CD4-positive, alpha-beta T cell treated with Interferon gamma for 1 hour (primary cell): ENCODE results near the gene KIF25.
"Not testable (repeated sequence)": the region's sequence is repeated elsewhere in the genome, so short reads cannot be mapped to it uniquely, and the experiment has no call there.

Source experiments
- DNase-seq: peaks from one replicate; pipeline ENCODE4 v3.0.0-alpha.2; 2020

Gene KIF25

DNA sequence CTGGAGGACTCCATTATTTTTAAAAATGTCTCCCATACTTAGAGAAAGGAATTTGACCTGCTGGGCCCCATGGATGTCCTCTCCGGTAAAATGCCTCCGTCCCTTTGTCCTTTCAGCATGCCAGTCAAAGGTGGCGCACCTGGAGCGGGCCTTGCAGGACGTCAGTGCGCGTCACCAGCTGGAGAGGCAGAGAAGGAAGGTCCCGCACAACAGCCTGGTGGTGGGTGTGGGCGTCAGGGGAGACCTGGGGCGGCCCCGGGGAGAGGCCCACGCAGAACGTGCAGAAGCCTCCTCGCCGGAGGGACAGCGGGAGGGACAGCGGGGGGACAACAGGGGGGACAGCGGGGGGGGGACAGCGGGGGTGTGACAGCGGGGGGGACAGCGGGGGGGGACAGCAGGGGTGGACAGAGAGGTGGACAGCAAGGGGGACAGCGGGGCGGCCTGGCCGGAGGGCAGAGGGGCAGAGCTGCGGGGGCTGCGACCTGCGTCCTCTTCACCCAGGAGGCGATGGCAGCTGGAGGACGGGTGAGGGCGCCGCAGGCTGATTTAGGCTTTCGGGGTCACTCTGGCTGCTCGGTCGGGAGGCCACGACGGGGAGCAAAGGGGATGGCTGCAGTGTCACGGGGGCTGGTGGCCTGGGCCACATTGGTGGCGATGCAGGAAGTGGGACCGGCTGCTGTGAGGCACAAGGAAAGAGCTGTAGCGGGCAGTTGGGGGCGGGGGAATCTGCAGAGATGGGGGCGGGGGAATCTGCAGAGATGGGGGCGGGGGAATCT is 859 bp upstream of the KIF25 start:
- no peak for DNase-seq

DNA sequence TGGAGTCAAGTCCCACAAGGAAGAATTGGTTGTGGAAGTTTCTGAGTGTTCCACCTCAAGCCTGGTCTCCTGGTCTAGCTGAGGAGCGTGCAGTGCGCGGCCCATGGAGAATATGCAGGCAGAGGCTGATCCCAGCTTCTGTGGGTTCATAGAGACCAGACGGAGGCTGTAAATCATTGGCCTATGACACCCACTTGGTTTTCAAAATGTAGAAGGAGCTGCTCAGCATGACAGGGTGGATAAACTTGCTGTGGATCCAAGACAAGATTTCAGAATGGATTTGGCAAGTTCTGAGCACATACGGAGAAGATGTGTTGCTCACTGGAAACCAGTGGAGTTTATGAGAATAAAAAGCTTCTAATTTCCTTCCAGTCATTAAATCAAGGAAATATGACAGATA is 744 bp downstream of the KIF25 start:
- DNase-seq, result no peak

DNA sequence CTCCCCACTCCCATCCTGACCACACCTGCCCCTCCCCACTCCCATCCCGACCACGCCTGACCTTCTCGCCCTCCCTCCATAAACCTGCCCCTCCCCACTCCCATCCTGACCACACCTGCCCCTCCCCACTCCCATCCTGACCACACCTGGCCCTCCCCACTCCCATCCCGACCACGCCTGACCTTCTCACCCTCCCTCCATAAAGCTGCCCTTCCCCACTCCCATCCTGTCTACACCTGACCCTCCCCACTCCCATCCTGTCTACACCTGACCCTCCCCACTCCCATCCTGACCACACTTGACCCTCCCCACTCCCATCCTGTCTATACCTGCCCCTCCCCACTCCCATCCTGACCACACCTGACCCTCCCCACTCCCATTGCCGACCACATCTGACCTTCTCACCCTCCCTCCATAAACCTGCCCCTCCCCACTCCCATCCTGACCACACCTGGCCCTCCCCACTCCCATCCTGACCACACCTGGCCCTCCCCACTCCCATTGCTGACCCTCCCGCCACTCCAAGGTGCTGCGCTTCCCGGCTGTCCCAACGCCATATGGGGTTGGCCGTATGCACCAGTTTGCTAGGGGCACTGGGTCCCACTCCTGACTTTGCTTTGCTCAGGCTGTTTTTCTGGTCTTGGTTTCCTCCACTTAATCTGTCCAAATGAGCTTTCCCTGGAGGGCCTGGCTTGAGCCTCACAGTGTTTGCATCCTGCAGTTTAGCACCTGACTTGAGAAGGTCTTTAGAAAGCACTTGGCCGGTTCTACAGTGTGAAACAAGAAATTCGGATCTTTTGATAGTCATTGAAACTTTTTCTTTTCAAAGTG is 2.9 kb downstream of the KIF25 start:
- DNase-seq, result no peak

DNA sequence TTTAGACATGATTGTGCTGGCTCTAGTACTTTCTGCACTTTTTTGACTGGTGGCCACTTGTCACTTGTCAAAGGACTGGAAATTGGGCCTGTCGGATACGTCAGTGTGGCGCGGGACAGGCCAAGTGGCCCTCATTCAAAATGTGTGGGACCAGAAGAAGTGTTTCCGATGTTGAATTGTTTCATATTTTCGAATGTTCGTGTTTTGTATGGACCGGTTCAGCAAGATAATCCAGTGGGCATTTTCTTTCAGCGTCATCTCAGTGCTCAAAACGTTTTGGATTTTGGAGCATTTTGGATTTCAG is 3.5 kb downstream of the KIF25 start:
- no peak for DNase-seq

DNA sequence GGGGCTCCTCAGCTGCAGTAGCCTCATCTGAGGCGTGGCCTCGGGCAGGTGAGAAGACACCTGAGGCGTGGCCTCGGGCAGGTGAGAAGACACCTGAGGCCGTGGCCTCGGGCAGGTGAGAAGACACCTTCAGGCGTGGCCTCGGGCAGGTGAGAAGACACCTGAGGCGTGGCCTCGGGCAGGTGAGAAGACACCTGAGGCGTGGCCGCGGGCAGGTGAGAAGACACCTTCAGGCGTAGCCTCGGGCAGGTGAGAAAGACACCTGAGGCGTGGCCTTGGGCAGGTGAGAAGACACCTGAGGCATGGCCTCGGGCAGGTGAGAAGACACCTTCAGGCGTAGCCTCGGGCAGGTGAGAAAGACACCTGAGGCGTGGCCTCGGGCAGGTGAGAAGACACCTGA is 4.0 kb downstream of the KIF25 start:
- not testable (repeated sequence) for DNase-seq

DNA sequence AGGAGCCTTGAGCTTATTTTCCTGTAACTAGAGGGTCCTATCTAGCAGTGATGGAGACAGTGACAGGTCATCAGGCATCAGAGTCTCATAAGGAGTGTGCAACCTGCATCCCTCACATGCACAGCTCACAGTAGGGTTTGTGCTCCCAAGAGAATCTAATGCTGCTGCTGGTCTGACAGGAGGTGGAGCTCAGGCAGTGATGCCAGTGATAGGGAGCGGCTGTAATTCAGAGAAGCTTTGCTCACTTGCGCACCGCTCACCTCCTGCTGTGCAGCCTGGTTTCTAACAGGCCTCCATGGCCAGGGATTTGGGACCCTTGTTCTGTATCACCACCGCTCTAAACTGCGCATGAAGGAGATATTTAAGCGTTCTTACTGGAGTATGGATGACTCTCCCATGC is 5.3 kb downstream of the KIF25 start:
- DNase-seq, result no peak

DNA sequence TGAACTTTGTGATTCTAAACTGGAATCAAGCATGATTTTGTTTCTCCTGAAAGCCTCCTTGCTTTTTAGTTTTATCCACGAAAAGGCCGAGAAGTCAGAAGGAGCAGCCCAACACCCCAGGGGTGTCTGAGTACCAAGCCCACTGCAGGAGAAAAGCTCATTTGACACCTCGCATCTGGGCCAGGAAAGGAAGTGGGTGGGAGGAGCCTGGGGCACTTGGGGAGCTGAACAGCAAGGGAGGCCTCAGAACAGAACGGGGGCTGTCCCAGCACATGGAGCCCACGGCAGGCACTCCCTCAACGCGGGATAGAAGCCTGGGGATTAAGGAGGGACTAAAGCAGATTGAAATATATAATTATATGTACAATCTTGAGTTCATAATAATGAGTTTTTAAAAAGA is 6.6 kb downstream of the KIF25 start:
- no peak for DNase-seq

DNA sequence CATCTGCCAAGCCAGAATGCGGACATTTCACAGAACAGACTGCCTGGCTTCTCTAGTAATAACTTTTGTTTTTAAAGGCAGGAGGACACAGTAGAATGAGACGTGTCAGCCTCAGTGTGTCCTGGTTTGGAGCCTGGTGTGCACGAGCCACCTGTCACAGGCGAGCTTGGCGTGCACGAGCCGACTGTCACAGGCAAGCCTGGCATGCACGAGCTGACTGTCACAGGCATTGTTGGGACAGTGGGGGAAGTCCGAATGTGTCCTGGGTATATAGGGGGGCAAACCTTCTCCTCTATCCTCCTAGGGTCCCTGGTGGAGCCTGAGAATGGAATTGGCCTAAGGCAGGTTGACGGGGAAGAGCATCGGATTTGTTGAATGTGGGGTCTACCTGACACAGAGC is 7.5 kb downstream of the KIF25 start:
- no peak for DNase-seq

DNA sequence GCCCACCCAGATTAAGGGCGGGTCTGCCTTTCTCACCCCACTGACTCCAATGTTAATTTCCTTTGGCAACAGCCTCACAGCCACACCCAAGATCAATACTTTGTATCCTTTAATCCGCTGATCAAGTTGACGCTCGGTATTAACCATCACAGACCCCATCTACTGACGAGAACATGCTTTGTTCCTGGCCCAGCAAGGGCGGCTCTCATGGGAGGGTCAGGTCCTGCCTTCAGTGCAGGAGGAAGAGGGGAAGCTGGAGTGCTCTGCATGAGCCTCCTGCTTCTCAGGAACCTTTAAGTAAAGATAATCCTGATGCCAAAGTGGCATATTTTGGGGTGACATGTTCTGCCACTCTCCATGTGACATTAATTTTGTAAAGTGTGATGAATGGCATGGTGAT is 8.3 kb downstream of the KIF25 start:
- no peak for DNase-seq

DNA sequence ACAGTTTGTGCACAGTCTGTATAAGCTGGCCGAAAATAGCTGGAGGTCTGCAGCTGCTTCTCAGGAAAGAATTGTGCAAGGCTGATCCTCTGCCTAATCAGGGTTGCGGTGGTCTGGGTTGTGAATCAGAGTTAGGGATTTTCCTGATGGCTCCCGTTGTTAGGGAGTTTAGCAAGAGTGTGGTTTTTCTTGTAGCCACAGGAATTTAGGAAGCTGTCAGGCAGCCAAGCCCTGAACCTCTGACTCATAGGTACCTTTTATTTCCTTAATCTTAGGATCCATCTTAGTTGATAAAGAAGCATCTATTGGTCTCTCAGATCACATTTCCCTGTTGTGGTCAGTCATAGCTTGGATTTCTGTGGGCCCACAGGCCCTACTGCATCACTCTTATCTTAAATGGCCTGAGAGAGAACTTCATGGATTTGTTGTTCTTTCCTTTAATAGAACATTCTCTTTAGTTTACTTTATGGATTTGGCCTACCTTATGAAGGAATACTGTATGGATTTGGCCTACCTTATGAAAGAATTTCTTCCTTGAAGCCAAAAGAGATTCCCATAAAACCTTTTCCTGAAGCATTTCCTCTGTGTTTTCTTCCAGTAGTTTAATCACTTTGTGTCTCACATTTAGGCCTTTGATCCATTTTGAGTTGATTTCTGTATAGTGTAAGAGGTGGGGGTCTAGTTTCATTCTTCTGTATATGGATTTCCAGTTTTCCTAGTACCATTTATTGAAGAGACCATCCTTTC is 10.3 kb downstream of the KIF25 start:
- DNase-seq, result no peak

DNA sequence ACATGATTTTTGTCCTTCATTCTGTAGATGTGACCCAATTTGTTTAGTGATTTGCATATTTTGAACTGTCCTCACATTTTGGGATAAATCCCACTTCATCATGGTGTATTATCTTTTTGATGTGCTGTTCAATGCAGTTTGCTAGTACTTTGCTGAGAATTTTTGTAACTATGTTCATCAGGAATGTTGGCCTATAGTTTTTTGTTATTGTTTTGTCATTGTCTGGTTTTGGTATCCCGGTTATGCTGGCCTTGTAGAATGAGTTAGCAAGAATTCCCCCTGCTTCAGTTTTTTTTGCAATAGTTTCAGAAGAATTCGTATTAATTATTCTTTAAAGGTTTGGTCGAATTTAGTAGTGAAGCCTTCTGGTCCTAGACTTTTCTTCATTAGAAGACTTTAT is 11.9 kb downstream of the KIF25 start:
- DNase-seq, result no peak

DNA sequence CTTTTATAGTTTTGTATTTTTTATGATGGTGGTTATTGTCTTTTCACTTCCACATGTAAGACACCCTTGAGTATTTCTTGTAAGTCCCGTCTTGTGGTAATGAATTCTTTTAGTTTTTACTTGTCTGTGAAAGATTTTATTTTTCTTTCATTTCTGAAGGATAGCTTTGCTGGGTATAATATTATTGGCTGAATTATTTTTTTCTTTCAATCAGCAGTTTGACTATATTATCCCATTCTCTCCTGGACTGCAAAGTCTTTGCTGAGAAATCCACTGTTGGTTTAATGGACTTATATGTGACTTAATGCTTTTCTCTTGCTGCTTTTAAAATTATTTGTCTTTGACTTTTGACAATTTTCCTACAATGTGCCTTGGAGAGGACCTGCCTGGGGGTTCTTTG is 13.8 kb downstream of the KIF25 start:
- DNase-seq, result no peak

DNA sequence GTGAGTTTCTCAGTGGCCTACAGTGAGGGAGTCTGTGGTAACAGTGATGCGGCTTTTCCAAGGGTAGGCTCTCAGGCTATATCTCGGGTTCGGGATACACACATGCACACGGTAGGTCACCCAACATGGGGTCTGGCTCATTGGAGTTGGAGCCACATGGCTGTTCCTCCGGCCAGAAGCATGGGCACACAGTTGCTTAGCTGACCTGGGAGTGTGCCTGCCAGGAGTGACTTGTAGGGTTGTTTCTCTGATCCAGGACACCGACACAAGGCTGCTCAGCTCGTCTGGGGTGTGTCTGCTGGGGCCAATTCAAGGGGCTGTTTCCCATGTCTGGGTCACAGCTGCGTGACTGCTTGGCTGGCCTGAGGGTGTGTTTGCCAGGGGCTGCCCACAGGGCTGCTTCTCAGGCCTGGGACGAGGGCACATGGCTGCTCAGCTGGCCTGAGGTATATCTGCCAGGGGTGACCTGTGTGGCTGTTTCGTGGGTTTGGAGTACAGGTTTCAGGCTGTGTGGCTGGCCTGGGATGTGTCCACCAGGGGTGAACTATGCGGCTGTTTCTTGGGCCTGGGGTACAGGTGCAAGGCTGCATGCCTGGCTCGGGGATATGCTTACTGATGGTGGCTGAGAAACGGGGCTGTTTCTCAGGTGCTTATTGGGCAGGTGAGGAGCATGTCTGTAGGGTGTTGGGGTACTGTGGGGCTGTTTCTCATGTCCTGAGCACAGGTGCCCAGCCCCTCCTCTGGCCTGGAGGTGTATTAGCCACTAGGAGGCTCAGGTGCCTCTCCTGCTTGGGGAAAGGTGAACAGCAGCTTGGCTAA is 15.2 kb downstream of the KIF25 start:
- DNase-seq, result no peak

DNA sequence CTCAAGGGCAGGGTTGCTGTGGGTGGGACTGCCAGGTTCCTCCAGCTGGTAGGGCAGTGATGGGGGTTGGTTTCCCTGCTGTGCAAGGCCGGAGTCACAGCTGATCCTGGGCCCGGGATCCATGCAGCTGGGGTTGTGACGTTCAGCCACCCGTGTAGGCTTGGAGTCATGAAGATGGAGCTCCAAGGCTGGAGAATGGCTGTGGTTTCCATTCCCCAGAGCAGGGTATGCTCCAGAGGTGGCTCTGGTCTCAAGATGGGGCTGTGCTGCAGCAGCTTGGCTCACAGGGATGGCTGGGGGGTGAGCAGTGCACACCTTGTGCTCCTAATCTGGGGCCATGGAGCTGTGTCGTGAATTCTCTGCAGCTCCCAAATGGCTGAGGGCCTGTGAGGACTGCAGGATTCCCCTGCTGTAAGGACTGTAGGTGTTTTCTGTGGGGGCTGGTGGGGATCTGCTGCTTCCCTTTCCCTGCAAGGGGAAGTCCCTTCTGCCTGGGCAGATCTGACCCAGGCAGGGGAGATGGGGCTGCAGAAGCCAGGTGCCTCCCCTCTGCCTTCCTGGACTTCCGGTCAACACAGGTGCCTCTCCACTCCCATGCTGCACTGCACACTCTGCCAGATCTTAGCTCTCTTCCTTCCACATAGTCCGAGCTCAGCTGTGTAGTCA is 15.9 kb downstream of the KIF25 start:
- DNase-seq, result no peak

DNA sequence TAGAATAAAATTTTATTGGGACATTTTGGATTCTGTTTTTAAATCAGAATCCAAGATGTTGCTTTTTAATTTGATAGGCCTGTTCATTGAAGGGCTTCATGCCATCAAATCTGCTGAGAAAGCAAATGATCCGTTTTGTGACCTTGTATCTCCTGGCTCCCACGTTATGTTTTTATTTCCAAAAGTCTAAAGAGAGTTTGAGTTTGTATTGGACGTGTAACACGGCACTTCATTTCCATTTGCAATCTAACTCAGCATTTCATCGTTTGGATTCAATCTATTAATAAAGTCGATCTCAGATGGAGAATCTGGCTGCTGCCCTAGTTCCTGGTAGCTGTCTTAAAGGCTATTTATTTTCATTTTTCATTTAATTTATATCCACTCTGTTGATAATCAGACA is 17.0 kb downstream of the KIF25 start:
- DNase-seq, result no peak

DNA sequence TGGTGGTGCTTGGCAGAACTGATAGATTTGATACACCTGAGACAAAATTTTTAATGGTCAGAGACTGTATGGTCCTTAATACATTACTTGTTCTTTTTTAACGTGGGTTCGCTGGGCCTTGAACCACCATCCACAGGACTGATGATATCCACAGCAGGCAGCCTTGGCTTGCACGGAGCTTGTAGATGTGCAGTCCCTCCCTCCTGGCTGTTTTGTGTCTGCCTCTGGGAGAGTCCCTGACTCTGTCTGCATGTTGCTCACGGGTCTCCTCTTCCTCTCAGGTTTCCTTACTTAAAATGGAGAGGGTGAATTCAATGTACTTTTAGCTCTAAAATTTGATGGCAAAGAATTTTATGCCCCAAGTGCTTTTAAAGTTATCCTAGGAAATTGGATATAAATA is 17.5 kb downstream of the KIF25 start:
- DNase-seq, result no peak

DNA sequence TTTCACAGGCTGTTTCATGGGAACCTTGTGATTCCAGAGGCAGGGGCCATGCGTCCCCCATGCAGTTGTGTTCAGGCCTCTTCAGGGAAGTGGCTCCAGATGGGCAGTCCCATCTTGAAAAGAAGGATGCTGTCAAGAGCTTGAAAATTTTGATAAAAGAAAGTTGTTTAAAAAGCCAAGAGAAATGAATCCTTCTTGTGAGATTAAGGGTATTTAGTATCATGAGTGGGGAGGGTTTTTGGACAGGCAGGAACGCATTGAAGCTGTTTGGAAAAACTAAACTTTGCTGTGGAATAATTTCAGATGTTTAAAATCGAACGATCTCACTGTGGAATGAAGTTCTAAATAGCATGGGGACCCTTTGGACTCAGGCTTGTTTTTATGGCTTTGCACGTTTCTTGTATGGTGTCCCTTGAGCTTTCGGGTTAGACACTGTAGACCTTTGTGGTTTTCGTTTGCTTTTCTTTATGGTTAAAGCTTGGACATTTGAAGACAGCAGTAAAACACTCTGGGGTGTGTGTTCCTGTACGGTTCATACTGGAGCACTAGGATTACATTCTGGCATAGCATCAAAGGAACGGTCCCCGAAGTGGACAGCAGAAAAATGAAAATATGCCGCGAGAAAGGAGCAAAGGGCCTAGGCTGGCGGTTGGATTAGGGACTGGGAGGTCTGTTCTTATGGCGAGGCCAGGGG is 18.2 kb downstream of the KIF25 start:
- no peak for DNase-seq

DNA sequence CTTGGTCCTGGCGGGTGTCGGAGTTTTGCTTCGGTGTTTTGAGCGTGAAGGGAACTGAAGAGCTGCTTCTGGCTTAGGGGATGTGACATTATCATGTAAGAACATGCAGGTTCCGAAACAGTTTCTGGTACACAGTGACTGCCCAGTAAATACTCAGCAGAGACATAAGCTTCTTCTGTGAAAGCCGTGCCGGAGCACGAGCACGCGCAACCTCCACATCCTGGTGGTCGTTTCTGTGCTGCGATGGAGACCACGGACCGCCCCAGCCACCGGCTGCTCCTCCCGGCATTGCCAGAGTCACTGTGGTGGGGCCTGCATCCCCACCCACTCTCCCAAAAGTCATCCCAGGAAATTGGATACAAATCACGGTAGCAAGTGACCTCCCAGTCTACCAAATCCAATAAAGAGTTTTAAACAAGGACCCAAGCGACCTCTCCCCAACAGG is 18.7 kb downstream of the KIF25 start:
- DNase-seq, result no peak

DNA sequence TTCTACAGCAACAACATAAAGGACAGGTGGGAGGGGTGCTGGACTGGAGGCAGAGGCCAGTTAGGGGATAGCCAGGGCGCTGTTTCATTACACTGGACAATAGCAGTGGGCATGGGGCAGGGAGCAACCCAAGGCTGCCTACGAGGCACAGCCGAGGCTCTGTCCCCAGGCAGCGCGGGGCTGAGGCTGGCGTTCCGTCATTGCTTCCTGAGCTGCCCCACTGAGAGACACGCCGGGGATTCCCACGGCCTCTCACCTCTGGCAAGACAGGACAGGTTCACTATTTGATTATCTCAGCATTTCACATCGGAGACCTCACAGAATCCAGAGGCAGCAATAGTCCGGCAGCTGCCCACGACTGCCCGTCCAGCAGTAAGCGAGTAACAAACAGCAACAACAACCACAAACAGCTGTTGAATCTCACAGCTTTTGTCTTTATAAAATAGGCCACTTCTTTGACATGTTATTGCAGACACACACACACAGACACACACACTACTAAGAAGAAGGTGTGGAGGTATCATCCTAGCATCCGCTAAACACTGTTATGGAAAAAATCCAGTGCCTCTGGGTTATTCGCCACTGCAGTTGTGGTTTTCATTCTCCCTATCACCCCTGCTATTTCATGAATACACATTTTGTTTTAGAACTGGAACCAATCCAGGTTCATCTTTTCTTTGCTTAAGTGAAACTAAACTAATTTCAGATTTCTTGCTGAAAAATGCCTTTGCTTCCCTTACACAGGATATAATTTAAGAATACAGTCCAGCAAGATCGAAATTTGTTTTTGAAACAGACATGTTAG is 19.5 kb downstream of the KIF25 start:
- no peak for DNase-seq

DNA sequence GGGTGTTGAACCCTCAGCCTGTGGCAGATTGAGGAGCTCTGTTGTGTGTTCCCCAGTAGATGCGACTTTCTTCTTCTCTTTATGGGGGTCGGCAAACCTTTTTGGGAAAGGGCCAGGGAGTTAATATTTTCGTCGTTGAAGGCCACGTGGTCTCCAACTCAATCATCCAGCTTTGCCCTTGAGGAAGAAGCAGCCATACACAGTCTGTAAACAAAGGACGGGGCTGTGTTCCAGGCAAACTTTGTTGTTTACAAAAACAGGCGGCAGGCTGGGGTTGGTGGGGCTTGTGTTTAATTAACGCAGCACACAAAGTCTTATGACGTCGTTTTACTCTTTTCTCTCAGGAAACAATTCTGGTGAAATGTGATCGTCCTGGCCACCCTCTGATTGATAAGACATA is 20.2 kb downstream of the KIF25 start:
- DNase-seq, result no peak

DNA sequence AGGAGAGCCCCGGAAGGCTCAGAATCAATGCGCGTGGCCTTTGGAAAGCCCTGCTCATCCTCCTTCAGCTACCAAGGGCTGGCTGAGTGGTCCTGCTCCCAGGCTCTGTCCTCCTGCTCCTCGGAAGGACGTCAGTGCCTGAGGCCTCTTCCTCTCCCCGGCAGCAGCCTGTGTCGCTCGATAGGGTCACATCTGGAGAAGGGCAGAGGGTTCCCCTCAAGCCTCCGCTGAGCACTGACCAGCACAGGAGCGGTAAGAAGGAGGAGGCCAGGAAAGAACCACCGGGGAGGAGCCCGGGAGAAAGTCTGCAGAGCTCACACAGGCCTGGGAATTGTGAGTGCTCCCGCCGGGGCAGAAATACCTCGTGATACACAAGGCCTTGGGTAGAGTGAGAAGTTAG is 21.2 kb downstream of the KIF25 start:
- no peak for DNase-seq
